GM12864 (cell line): ENCODE results near the gene COL11A2.
"Not testable (repeated sequence)": the region's sequence is repeated elsewhere in the genome, so short reads cannot be mapped to it uniquely, and the experiment has no call there.

Experiments used
- DNase-seq: peaks from one replicate; pipeline ENCODE4 v3.0.0-alpha.2; 2011; ENCODE audit warnings: low read depth
- H3K4me3 ChIP-seq: 2 replicates; pipeline ENCODE4 v1.5.1; 2011; ENCODE audit warnings: mild to moderate bottlenecking, low read depth, low read length, control low read depth
- CTCF ChIP-seq: IDR thresholded peaks from 2 replicates; pipeline ENCODE4 v1.5.1; 2011; ENCODE audit warnings: low read depth, mild to moderate bottlenecking, moderate library complexity, low read length, control low read depth, inconsistent platforms; ENCODE audit errors: missing control alignments

COL11A2 gene

GRCh38 chr6:33192105-33192646, at the start of gene COL11A2:
COL11A2 (minus strand) TSS chr6:33192467; CDS start chr6:33192240, 227 bp downstream.
- no peak for TF ChIP-seq CTCF
- no peak within 1 kb of the TSS for H3K4me3 ChIP-seq
- no peak for DNase-seq

- no peak overlapping the region for H3K4me3 ChIP-seq
- DNase-seq = no peak
- TF ChIP-seq CTCF = no peak
Measured at GRCh38 chr6:33241968-33242367, 49.7 kb upstream of the COL11A2 start.

GRCh38 chr6:33237741-33238140, 45.5 kb upstream of the COL11A2 start:
- no peak overlapping the region for H3K4me3 ChIP-seq
- TF ChIP-seq CTCF = no peak
- no peak for DNase-seq

- DNase-seq = no peak
- H3K4me3 ChIP-seq = no peak overlapping the region
- TF ChIP-seq CTCF = no peak
Measured at GRCh38 chr6:33236852-33237251, 44.6 kb upstream of the COL11A2 start.

GRCh38 chr6:33236328-33236727, 44.1 kb upstream of the COL11A2 start:
- no peak overlapping the region for H3K4me3 ChIP-seq
- no peak for DNase-seq
- TF ChIP-seq CTCF = no peak

- no peak for DNase-seq
- H3K4me3 ChIP-seq = no peak overlapping the region
- no peak for TF ChIP-seq CTCF
Measured at GRCh38 chr6:33235221-33235634, 43.0 kb upstream of the COL11A2 start.

GRCh38 chr6:33226503-33227120, 34.3 kb upstream of the COL11A2 start:
- DNase-seq, H3K4me3 ChIP-seq: not testable (repeated sequence)
